A549 (cell line): Measurements from ENCODE around the gene GPR142. TPM values are rescaled to one million over a fixed set of nuclear protein-coding genes. Genes with fewer than 3 reads are reported as not detected.

Source experiments
- ATAC-seq, 2 experiments: fragments of 200-7000 bp in 1 of 2; fragments of >200 bp in 1 of 2; cut with Nextera tagmentation in 1 of 2; cut with Tn5 transposase in 1 of 2; 3 replicates each; pipeline versions ENCODE4 v1.8.0 to v1.9.1; 2018 to 2020; ENCODE audit warnings: mild to moderate bottlenecking in 1 of 2, moderate library complexity in 1 of 2
- CTCF ChIA-PET: fragments of 300-600 bp; sonication (Branson Sonifier 250); formaldehyde crosslinking; extraction: SDS; loops from one replicate; lab custom pipeline; 2021; ENCODE audit warnings: antibody characterized with exemption, inconsistent platforms; lab: Yijun Ruan, JAX
- POLR2A ChIA-PET: fragments of 350-600 bp; formaldehyde crosslinking; extraction: SDS; loops from one replicate; lab custom pipeline; 2021; ENCODE audit warnings: antibody characterized with exemption, inconsistent platforms; lab: Yijun Ruan, JAX
- DNase-seq, 2 experiments: peaks; one replicate each; pipeline versions ENCODE4 v3.0.0 to v3.0.0-alpha.2; 2011 to 2016; ENCODE audit warnings: low read depth in 1 of 2, low spot score in 1 of 2
- FAIRE-seq: peaks from 2 replicates; lab custom pipeline; 2011; peaks lifted over from hg19 to GRCh38; lab: Jason Lieb, UNC
- H3K27ac ChIP-seq, 2 experiments: fragments of >200 bp; sonication (Bioruptor Twin); formaldehyde crosslinking; 3 replicates each; pipeline ENCODE4 v1.5.1; 2016 to 2017
- H3K4me1 ChIP-seq: fragments of >200 bp; sonication (Bioruptor Twin); formaldehyde crosslinking; 3 replicates; pipeline ENCODE4 v1.6.1; 2016
- H3K4me2 ChIP-seq: fragments of >200 bp; sonication (Bioruptor Twin); formaldehyde crosslinking; 3 replicates; pipeline ENCODE4 v1.6.1; 2016
- H3K4me3 ChIP-seq: fragments of >200 bp; sonication (Bioruptor Twin); formaldehyde crosslinking; 3 replicates; pipeline ENCODE4 v1.5.1; 2016
- H3K9me3 ChIP-seq: fragments of >200 bp; sonication (Bioruptor Twin); formaldehyde crosslinking; 3 replicates; pipeline ENCODE4 v1.6.1; 2016
- BHLHE40 ChIP-seq: IDR thresholded peaks from 2 replicates; pipeline ENCODE4 v1.6.1; 2012; ENCODE audit warnings: low read depth, low read length, inconsistent platforms
- CEBPB ChIP-seq, 2 experiments: fragments of >200 bp in 1 of 2; sonication (Bioruptor Twin) in 1 of 2; formaldehyde crosslinking in 1 of 2; IDR thresholded peaks; 2 replicates each; pipeline ENCODE4 v1.6.1; 2012 to 2016
- EHF ChIP-seq: fragments of 250-450 bp; sonication (Bioruptor Pico); IDR thresholded peaks from 2 replicates; pipeline ENCODE4 v1.5.0; 2020; ENCODE audit warnings: mild to moderate bottlenecking
- EP300 ChIP-seq, 2 experiments: fragments of >200 bp; sonication (Bioruptor Twin); formaldehyde crosslinking; IDR thresholded peaks; 2 replicates in 1 of 2; 3 replicates in 1 of 2; pipeline ENCODE4 v1.6.1; 2016 to 2017
- ESRRA ChIP-seq: fragments of 150-350 bp; IDR thresholded peaks from 2 replicates; pipeline ENCODE4 v1.6.1; 2014; ENCODE audit warnings: mild to moderate bottlenecking, low read length, borderline replicate concordance
- FOSB ChIP-seq: fragments of 250-450 bp; sonication (Bioruptor Pico); IDR thresholded peaks from 2 replicates; pipeline ENCODE4 v1.5.0; 2020; ENCODE audit warnings: mild to moderate bottlenecking, moderate library complexity
- FOSL2 ChIP-seq, 2 experiments: fragments of 450-650 bp in 1 of 2; fragments of >200 bp in 1 of 2; sonication (Bioruptor Twin) in 1 of 2; formaldehyde crosslinking; IDR thresholded peaks; 2 replicates each; pipeline versions ENCODE4 v1.5.0 to v1.6.1; 2016 to 2020; ENCODE audit warnings: mild to moderate bottlenecking in 1 of 2, moderate library complexity in 1 of 2
- GATA3 ChIP-seq: IDR thresholded peaks from 2 replicates; pipeline ENCODE4 v1.6.1; 2012; ENCODE audit warnings: borderline replicate concordance
- HDAC2 ChIP-seq: fragments of 200-600 bp; sonication (generic); IDR thresholded peaks from 2 replicates; pipeline ENCODE4 v1.6.1; 2016
- HOXB13 ChIP-seq: fragments of 250-450 bp; sonication (Bioruptor Pico); IDR thresholded peaks from 2 replicates; pipeline ENCODE4 v1.5.0; 2020; ENCODE audit warnings: low read depth, mild to moderate bottlenecking, moderate library complexity
- NFE2L2 ChIP-seq: fragments of 150-350 bp; conservative IDR thresholded peaks from 2 replicates; pipeline ENCODE4 v1.6.1; 2014; ENCODE audit warnings: low read length
- RAD21 ChIP-seq, 2 experiments: fragments of >200 bp in 1 of 2; sonication (Bioruptor Twin) in 1 of 2; formaldehyde crosslinking in 1 of 2; IDR thresholded peaks in 1 of 2; conservative IDR thresholded peaks in 1 of 2; 2 replicates in 1 of 2; 3 replicates in 1 of 2; pipeline ENCODE4 v1.6.1; 2012 to 2018; ENCODE audit warnings: inconsistent platforms in 1 of 2
- RARB ChIP-seq: fragments of 250-450 bp; sonication (Bioruptor Pico); IDR thresholded peaks from 2 replicates; pipeline ENCODE4 v1.8.0; 2021; ENCODE audit warnings: mild to moderate bottlenecking, moderate library complexity
- RFX5 ChIP-seq: fragments of 450-650 bp; IDR thresholded peaks from 2 replicates; pipeline ENCODE4 v1.7.1; 2014; ENCODE audit warnings: antibody characterized with exemption, mild to moderate bottlenecking, moderate library complexity
- RNF2 ChIP-seq: fragments of 200-600 bp; sonication (generic); IDR thresholded peaks from 2 replicates; pipeline ENCODE4 v1.6.1; 2016; ENCODE audit warnings: low read depth, mild to moderate bottlenecking, antibody characterized with exemption, moderate library complexity, borderline replicate concordance
- SMC3 ChIP-seq: fragments of >200 bp; sonication (Bioruptor Twin); formaldehyde crosslinking; IDR thresholded peaks from 3 replicates; pipeline ENCODE4 v1.6.1; 2018; ENCODE audit warnings: inconsistent platforms
- TFCP2L1 ChIP-seq: fragments of 250-450 bp; sonication (Bioruptor Pico); IDR thresholded peaks from 2 replicates; pipeline ENCODE4 v1.5.0; 2021; ENCODE audit warnings: mild to moderate bottlenecking
- WGBS: methylation state at CpG from one replicate; pipeline ENCODE4 v1.1.6; 2017; ENCODE audit errors: missing lambda C conversion rate; 5-methylcytosine and 5-hydroxymethylcytosine counted together
- polyA plus RNA-seq, 4 experiments: library from polyadenylated mRNA; depleted of rRNA in 3 of 4; stranded (reverse); fragments of >200 nt; fragmentation: RNase III in 1 of 4; extraction: RNeasy Plus Mini Kit Qiagen cat#74134 plus additional on column Dnase treatment in 1 of 4; gene quantifications; 2 replicates in 3 of 4; 3 replicates in 1 of 4; pipeline ENCODE4 v1.2.3, GENCODE V29; 2011 to 2017
- TF ChIP-seq, protein P1 (sequence below): fragments of >200 bp; sonication (Bioruptor Twin); formaldehyde crosslinking; IDR thresholded peaks from 3 replicates; pipeline ENCODE4 v1.5.1; 2016
- TF ChIP-seq, protein P2 (sequence below): IDR thresholded peaks from 2 replicates; pipeline ENCODE4 v1.6.1; 2012; ENCODE audit warnings: low read depth, borderline replicate concordance

Gene GPR142
- polyA plus RNA-seq, 2 of the 4 experiments (the other 2 are of a cell fraction): not detected

DNA sequence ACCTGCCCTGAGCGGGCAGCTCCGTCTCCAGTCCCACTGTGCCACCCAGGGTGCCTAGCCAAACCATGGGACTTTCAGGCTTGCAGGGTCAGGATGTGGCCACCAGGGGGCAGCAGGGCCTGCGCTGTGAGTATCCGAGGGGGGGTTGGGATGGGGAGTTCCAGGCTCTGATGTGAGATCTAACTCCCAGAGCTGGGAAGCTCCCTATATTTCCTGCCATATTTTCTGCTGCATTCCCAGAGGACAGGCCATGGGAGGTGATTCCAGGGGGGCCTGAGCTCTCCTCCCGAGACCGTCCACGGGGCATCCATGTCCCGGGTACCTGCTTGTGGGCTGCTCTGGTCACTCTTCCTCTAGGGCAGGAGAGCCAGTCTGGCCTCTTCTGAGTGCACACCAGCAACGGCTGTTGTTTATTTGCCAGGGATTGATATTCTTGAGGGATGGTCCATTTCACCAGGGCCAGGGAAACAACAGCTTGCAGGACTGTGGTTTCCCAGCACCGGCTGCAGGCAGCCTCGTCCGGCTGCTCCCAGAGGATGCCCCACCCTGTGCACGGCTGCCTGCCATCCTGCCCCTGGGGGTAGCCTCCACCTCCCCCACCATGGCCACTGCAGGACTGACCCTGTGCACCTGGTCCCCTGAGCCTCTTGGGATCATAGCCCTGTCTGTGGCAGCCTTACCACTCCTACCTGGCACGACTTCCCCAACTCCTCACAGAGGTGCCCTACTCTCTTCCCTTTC lies 1.2 kb downstream of the GPR142 start:
- ChIA-PET CTCF (interaction anchor here (0.6 to 25.8 kb wide), 79 partner anchors 8 to 803 kb away, joined by 3 to 674 read pairs (median 5); partner anchors contain the start of genes BTBD17, CD300A, CD300H and CD300LB), POLR2A (no interaction called here)
- no peak for TF ChIP-seq TFCP2L1 (CRISPR knock-in tag)
- peak; percentile 96 for TF ChIP-seq SMC3
- TF ChIP-seq FOSB (CRISPR knock-in tag): no peak
- peak; percentile 85 to 87 for TF ChIP-seq RAD21 (conservative IDR thresholded peaks at IDR 0.05 in 1 of 2, IDR thresholded peaks at IDR 0.05 in 1 of 2)
- TF ChIP-seq, protein P1, sequence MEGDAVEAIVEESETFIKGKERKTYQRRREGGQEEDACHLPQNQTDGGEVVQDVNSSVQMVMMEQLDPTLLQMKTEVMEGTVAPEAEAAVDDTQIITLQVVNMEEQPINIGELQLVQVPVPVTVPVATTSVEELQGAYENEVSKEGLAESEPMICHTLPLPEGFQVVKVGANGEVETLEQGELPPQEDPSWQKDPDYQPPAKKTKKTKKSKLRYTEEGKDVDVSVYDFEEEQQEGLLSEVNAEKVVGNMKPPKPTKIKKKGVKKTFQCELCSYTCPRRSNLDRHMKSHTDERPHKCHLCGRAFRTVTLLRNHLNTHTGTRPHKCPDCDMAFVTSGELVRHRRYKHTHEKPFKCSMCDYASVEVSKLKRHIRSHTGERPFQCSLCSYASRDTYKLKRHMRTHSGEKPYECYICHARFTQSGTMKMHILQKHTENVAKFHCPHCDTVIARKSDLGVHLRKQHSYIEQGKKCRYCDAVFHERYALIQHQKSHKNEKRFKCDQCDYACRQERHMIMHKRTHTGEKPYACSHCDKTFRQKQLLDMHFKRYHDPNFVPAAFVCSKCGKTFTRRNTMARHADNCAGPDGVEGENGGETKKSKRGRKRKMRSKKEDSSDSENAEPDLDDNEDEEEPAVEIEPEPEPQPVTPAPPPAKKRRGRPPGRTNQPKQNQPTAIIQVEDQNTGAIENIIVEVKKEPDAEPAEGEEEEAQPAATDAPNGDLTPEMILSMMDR: peak; percentile 94
- ATAC-seq: peak; percentile 62 to 89
- Histone ChIP-seq H3K4me1 (peaks cover 7% of the 10 kb centered on the region; the same call in 2 of the 3 replicates), H3K4me2 (peak overlapping the region; percentile 56), H3K4me3 (no peak overlapping the region), H3K27ac (no peak overlapping the region), H3K9me3 (no peaks in the 10 kb centered on the region)
- no peak for FAIRE-seq
- DNase-seq: peak; percentile 66 to 88
- WGBS: 26% methylated on average over 12 of the region's 14 CpGs

DNA sequence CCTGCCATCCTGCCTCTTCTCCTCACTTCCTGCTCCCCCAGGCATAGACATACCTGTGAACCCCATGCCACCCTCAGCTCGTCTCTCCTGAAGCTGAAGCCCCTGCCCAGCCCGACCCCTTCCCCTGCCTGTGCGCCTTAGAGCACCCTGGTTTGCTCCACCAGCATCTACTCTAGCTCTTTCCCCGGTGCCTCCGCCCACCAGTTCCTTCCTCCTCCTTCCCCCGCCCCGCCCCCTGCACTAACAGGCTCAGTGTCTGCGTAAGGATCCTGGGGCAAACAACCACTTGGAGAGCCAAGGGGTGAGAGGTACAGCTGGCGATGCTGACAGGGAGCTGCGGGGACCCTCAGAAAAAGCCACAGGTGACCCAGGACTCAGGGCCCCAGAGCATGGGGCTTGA lies 1.9 kb downstream of the GPR142 start:
- WGBS: 28% methylated on average over 7 of the region's 10 CpGs
- ChIA-PET CTCF (interaction anchor here (0.6 to 25.8 kb wide), 31 partner anchors 12 to 525 kb away, joined by 3 to 674 read pairs (median 8); partner anchors contain the start of genes BTBD17, CD300LB, CD300LD and FADS6), POLR2A (no interaction called here)
- DNase-seq (no peak), ATAC-seq (peak; percentile 18 to 62; a peak in 3 of 6 replicates), FAIRE-seq (no peak)
- TF ChIP-seq HOXB13 (CRISPR knock-in tag) (no peak), BHLHE40 (no peak), GATA3 (no peak), HDAC2 (no peak), EHF (CRISPR knock-in tag) (no peak), CEBPB (IDR thresholded peaks at IDR 0.05) (no peak), RFX5 (no peak), RNF2 (no peak), FOSL2 (IDR thresholded peaks at IDR 0.05) (no peak), FOSL2 (CRISPR knock-in tag; IDR thresholded peaks at IDR 0.05) (no peak), EP300 (IDR thresholded peaks at IDR 0.05) (no peak), ESRRA (no peak)
- TF ChIP-seq, protein P2, sequence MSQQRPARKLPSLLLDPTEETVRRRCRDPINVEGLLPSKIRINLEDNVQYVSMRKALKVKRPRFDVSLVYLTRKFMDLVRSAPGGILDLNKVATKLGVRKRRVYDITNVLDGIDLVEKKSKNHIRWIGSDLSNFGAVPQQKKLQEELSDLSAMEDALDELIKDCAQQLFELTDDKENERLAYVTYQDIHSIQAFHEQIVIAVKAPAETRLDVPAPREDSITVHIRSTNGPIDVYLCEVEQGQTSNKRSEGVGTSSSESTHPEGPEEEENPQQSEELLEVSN: no peak
- Histone ChIP-seq H3K4me1 (peaks cover 13% of the 10 kb centered on the region; the same call in 2 of the 3 replicates), H3K27ac (no peak overlapping the region), H3K9me3 (no peaks in the 10 kb centered on the region), H3K4me2 (no peak overlapping the region; the same call in 2 of the 3 replicates), H3K4me3 (no peak overlapping the region)

DNA sequence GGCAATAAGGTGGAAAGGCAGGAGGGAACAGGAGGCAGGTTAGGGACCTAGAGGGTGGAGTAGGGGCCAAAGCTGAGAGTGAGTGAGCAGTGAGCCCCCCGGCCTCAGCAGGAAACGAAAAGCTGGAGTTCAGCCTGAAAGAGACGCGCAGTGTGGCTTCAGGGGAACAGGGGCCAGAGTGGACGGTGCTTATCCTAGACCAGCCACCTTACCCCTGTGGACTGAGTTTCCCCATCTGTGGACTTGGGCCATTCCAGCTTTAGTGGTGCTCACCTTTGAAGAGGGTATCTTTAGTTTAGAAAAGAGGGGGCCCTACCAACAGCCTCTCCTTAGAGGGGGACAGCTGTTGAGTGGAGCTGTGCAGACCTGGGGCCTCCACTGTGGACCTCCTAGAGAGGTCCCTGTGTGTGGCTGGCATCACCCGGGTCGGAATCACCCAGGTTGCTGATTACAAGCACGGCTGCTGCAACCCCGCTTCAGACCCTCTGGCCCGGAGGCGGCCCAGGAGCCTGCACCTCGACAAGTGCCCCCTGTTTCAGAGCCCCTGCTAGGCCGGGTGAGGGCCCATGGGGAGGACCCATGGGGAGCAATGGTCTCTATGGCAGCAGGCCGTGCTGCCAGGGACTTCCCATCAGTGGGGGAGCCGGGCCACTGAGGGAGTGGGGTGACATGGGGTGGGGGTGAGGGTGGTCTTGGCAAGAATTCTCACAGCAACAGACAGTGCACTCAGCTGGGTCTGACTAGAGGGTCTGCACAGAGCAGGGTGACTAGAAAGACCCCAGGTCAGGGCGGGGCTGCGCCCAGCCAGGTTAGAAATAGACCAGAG lies 2.6 kb downstream of the GPR142 start:
- DNase-seq (no peak), FAIRE-seq (no peak), ATAC-seq (no peak)
- Histone ChIP-seq H3K4me3 (no peak overlapping the region), H3K4me2 (no peak overlapping the region), H3K9me3 (no peaks in the 10 kb centered on the region), H3K27ac (no peak overlapping the region), H3K4me1 (peaks cover 13% of the 10 kb centered on the region; the same call in 2 of the 3 replicates)
- TF ChIP-seq SMC3: no peak
- TF ChIP-seq RARB (CRISPR knock-in tag): no peak
- TF ChIP-seq GATA3: no peak
- no peak for TF ChIP-seq NFE2L2
- CTCF ChIA-PET: interaction anchor here (0.7 to 25.8 kb wide), 24 partner anchors 11 to 524 kb away, joined by 3 to 674 read pairs (median 8); partner anchors contain the start of genes BTBD17, CD300LB and FADS6
- WGBS: 74% methylated on average over 15 of the region's 17 CpGs
- POLR2A ChIA-PET: no interaction called here
